BLaER1 treated with 17β-estradiol and CSF1 and Interleukin-3, amounts not matched to agents 10 nM and 100 nM (cell line): ENCODE measurements around the gene TMEM9.
"Not testable (repeated sequence)": the region's sequence is repeated elsewhere in the genome, so short reads cannot be mapped to it uniquely, and the experiment has no call there.

ENCODE experiments used
- H3K27ac ChIP-seq, 11 experiments: shearing (Covaris generic); formaldehyde crosslinking; 2 replicates each; pipeline ENCODE4 v1.8.1; 2022
- H3K27me3 ChIP-seq, 11 experiments: shearing (Covaris generic); formaldehyde crosslinking; 2 replicates each; pipeline ENCODE4 v1.8.1; 2022
- H3K36me3 ChIP-seq, 11 experiments: shearing (Covaris generic); formaldehyde crosslinking; 2 replicates each; pipeline ENCODE4 v1.8.1; 2022
- H3K4me1 ChIP-seq, 10 experiments: shearing (Covaris generic); formaldehyde crosslinking; 2 replicates each; pipeline ENCODE4 v1.8.1; 2022
- H3K4me2 ChIP-seq, 11 experiments: shearing (Covaris generic); formaldehyde crosslinking; 2 replicates each; pipeline ENCODE4 v1.8.1; 2022
- H3K4me3 ChIP-seq, 10 experiments: shearing (Covaris generic); formaldehyde crosslinking; 2 replicates each; pipeline ENCODE4 v1.8.1; 2022
- H3K9ac ChIP-seq, 11 experiments: shearing (Covaris generic); formaldehyde crosslinking; 2 replicates each; pipeline ENCODE4 v1.8.1; 2022
- H3K9me3 ChIP-seq, 11 experiments: shearing (Covaris generic); formaldehyde crosslinking; replicated peaks in 1 of 11; 2 replicates each; pipeline ENCODE4 v1.8.1; 2022
- H4K20me1 ChIP-seq, 11 experiments: shearing (Covaris generic); formaldehyde crosslinking; 2 replicates each; pipeline ENCODE4 v1.8.1; 2022
- Cebpa-rat ChIP-seq, 11 experiments: shearing (Covaris generic); IDR thresholded peaks; 2 replicates each; pipeline ENCODE4 v1.8.1; 2022

TMEM9 gene

DNA sequence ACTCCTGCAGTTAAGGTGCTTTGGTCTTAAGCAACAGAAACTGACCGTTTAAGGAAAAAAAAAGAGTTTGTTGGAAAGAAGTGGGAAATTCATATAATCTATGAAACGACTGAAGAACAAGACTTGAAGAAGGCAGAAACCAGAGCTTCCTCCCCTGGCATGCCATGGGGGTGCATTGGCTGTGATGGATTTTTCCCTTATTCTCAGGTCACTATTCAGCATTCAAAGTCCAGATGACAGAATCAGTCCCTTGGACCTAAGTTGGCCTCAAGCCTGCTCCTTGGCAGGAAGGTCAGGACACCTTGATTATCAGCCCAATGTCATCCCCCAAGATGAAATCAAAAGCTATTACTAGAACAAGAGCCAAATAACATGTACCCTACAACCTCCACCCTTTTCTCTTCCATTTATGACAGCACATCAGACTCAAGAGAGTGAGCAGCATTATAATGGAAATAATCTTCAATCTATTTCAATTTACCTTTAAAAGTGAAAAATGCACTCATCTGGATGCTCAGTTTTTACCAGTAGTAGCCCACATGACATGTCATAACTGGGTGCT is 15.8 kb upstream of the TMEM9 start:
- no peaks in the 10 kb centered on the region for H3K36me3 ChIP-seq
- no peaks in the 10 kb centered on the region for H4K20me1 ChIP-seq
- H3K4me3 ChIP-seq = no peak overlapping the region
- TF ChIP-seq Cebpa-rat (IDR thresholded peaks at IDR 0.05) = no peak
- peaks cover 32 to 45% (median 41%) of the 10 kb centered on the region in 11 experiments for H3K27me3 ChIP-seq
- H3K4me2 ChIP-seq = peak overlapping the region in 3 of 11 experiments; percentile 78 to 93 (median 88); a peak in 4 of 22 replicates
- H3K9me3 ChIP-seq = peaks cover 0 to 13% (median 6%) of the 10 kb centered on the region in 11 experiments; a peak in 10 of 22 replicates
- peaks cover 0 to 11% (median 8%) of the 10 kb centered on the region in 10 experiments; a peak in 8 of 20 replicates for H3K4me1 ChIP-seq
- no peak overlapping the region for H3K9ac ChIP-seq
- H3K27ac ChIP-seq = no peak overlapping the region

DNA sequence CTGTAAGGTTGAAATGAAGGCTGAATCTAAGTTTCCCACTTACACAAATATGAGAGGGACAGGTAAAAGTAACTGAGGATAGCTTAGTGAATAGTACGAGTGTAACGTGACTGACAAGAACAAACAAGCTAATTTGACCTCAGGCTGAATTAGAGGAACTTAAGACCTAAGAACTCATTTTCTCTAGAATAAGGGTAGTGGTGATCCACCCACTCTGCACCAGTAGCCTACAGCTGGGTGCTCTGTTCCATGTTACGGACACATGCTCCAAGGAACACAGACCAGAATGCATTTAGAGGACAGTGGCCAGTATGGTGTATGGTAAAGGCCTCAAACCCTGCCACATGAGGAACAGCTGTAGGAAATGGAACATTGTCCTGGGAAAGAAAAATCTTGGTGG is 14.9 kb upstream of the TMEM9 start:
- Histone ChIP-seq H3K27me3 (peaks cover 32 to 45% (median 41%) of the 10 kb centered on the region in 11 experiments), H3K9me3 (peaks cover 0 to 13% (median 6%) of the 10 kb centered on the region in 11 experiments; a peak in 10 of 22 replicates), H3K4me1 (peaks cover 0 to 11% (median 8%) of the 10 kb centered on the region in 10 experiments; a peak in 8 of 20 replicates), H3K4me2 (no peak overlapping the region), H3K27ac (no peak overlapping the region), H3K9ac (no peak overlapping the region), H4K20me1 (no peaks in the 10 kb centered on the region), H3K4me3 (no peak overlapping the region), H3K36me3 (no peaks in the 10 kb centered on the region)
- no peak for TF ChIP-seq Cebpa-rat (IDR thresholded peaks at IDR 0.05)

DNA sequence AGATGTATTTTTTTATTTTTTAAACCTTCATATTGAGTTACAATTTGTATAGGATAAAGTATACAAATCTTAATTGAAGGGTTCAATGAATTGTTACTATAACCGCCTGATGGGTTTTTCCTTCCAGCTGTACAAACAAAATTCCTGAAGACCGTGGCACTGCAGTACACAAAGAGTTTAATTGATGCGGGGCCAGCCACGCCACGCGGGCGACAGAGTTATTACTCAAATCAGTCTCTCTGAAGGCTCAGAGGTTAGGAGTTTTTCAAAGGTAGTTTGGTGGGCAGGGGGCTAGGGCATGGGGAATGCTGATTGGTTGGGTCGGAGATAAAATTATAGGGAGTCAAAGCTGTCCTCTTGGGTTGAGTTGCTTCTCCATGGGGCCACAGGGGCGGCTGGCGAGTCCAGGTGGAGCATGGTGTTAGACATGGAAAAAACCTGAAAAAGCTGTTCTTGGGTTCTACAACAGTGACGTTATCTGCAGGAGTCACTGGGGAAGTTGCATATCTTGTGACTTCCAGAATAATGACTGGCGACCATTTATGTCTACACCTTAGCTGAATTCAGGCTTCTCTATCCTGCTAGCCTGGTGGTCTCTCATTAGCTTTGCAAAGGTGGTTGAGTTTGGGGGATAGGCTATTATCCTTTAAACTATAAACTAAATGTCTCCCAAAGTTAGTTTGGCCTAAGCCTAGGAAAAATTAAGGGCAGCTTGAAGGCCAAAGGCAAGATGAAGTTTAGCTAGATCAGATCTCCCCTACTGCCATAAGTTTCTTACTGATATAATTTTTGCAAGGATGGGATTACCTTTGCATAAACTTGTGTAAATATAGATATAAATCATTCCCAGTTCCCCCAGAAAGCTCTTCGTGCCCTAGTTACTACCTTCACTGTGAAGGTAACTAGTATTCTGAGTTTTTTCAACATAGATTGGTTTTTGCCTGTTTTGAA is 13.0 kb upstream of the TMEM9 start:
- no peak for TF ChIP-seq Cebpa-rat (IDR thresholded peaks at IDR 0.05)
- H3K9me3 ChIP-seq = peaks cover 0 to 1% (median 0%) of the 10 kb centered on the region in 11 experiments; a peak in 1 of 22 replicates
- no peak overlapping the region for H3K9ac ChIP-seq
- H3K4me2 ChIP-seq = no peak overlapping the region
- no peaks in the 10 kb centered on the region for H3K36me3 ChIP-seq
- no peak overlapping the region for H3K4me3 ChIP-seq
- H3K4me1 ChIP-seq = peaks cover 0 to 11% (median 8%) of the 10 kb centered on the region in 10 experiments; a peak in 8 of 20 replicates
- H3K27ac ChIP-seq = no peak overlapping the region
- H3K27me3 ChIP-seq = peaks cover 27 to 37% (median 34%) of the 10 kb centered on the region in 11 experiments
- H4K20me1 ChIP-seq = no peaks in the 10 kb centered on the region

DNA sequence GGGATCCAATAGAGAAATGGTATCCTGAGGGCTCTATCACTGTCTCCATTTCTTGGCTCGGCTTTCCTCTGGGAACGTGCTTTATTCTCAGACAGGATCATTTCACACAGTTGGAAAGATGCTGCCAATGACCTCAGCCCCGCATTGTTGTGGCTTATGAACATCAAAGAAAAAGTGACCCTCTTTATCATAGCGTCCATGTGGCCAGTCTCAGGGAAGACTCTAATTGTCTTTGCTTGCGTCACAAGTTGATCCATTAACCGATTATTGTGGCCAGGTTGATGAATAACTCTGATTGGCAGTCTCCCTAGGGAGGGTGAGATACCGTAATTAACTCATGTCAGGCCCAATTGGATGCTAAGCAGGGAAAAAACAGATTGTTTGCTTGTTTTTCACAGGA is 10.4 kb upstream of the TMEM9 start:
- Histone ChIP-seq H3K4me2 (no peak overlapping the region), H3K27me3 (peaks cover 0 to 10% (median 8%) of the 10 kb centered on the region in 11 experiments; a peak in 20 of 22 replicates), H3K9ac (no peak overlapping the region), H3K27ac (no peak overlapping the region), H3K4me3 (no peak overlapping the region), H3K4me1 (no peaks in the 10 kb centered on the region), H3K9me3 (no peaks in the 10 kb centered on the region), H3K36me3 (no peaks in the 10 kb centered on the region), H4K20me1 (no peaks in the 10 kb centered on the region)
- TF ChIP-seq Cebpa-rat (IDR thresholded peaks at IDR 0.05) = no peak

DNA sequence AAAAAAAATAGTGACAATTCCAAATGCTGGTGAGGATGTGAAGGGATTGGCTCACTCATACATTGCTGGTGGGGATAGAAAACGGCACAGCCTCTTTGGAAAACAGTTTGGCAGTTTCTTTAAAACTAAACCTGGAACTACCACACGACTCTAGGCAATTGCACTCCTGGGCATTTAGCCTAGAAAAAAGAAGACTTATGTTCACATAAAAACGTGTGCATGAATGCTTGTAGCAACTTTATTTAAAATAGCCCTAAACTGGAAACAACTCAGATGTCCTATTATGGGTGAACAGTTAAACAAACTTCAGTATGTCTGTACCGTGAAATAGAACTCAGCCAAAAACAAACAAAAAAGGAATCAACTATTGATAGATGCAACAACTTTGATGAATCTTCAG is 9.4 kb upstream of the TMEM9 start:
- no peak for TF ChIP-seq Cebpa-rat (IDR thresholded peaks at IDR 0.05)
- H3K27ac ChIP-seq = no peak overlapping the region
- no peaks in the 10 kb centered on the region for H3K36me3 ChIP-seq
- H3K4me1 ChIP-seq = no peaks in the 10 kb centered on the region
- H3K9ac ChIP-seq = no peak overlapping the region
- H3K4me3 ChIP-seq = no peak overlapping the region
- no peaks in the 10 kb centered on the region for H4K20me1 ChIP-seq
- H3K27me3 ChIP-seq = peaks cover 0 to under 1% (median 0%) of the 10 kb centered on the region in 11 experiments; a peak in 1 of 22 replicates
- no peak overlapping the region for H3K4me2 ChIP-seq
- no peaks in the 10 kb centered on the region for H3K9me3 ChIP-seq

DNA sequence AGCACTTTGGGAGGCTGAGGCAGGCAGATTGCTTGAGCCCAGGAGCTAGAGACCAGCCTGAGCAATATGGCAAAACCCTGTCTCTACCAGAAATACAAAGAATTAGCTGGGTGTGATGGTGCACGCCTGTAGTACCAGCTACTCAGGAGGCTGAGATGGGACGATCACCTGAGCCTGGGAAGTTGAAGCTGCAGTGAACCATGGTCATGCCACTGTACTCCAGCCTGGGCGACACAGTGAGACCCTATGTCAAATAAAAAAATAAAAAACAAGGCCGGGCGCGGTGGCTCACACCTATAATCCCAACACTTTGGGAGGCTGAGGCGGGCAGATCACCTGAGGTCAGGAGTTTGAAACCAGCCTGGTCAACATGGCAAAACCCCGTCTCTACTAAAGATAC is 8.8 kb upstream of the TMEM9 start:
- not testable (repeated sequence) for H3K27ac ChIP-seq, H3K36me3 ChIP-seq, H3K9ac ChIP-seq, H3K4me2 ChIP-seq, H3K4me1 ChIP-seq, H3K4me3 ChIP-seq, H3K9me3 ChIP-seq, H4K20me1 ChIP-seq, H3K27me3 ChIP-seq

DNA sequence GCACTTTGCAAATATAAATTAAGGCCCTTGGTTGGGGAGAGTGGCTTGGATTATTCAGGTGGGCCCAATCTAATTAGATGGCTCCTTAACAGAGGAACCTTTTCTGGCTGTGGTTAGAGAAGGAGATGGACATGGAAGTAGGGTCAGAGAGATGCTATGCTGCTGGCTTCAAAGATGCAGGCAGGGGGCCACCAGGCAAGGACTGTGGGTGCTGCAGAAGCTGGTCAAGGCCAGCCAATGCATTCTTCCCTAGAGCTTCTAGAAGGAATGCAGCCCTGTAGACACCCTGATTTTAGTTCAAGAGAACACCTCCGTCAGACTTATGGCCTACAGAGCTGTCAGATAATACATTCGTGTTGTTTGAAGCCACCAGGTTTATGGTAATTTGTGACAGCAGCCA is 3.7 kb upstream of the TMEM9 start:
- Histone ChIP-seq H3K4me1 (peaks cover 13 to 16% (median 15%) of the 10 kb centered on the region in 10 experiments), H3K27me3 (no peaks in the 10 kb centered on the region), H4K20me1 (no peaks in the 10 kb centered on the region), H3K9me3 (peaks cover 0 to 16% (median 9%) of the 10 kb centered on the region in 11 experiments; a peak in 10 of 22 replicates), H3K9ac (no peak overlapping the region), H3K27ac (no peak overlapping the region), H3K36me3 (no peaks in the 10 kb centered on the region; a peak in 1 of 22 replicates), H3K4me2 (no peak overlapping the region), H3K4me3 (no peak overlapping the region)
- TF ChIP-seq Cebpa-rat (IDR thresholded peaks at IDR 0.05) = no peak

DNA sequence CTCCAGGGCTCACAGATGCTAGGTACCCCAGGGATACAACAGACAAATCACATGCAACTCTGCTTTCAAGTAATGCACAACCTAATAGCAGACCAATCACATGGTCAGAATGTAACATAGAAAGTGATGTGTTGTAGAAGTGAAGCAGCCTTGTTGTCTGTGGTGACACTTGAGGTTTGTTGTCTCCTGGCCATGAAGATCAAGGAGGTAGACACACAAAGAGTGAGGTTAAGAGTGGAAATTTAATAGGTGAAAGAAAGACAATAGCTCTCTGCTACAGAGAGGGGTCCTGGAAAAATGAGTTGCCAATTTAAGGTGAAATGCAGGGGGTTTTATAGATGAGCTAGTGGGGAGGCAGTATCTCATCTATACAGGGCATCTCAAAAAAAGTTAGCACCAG is 2.5 kb upstream of the TMEM9 start:
- H3K4me3 ChIP-seq = no peak overlapping the region
- peaks cover 15 to 25% (median 21%) of the 10 kb centered on the region in 10 experiments for H3K4me1 ChIP-seq
- H3K9me3 ChIP-seq = peaks cover 0 to 16% (median 9%) of the 10 kb centered on the region in 11 experiments; a peak in 10 of 22 replicates
- no peaks in the 10 kb centered on the region for H3K27me3 ChIP-seq
- peaks cover 3 to 6% (median 4%) of the 10 kb centered on the region in 11 experiments; a peak in 16 of 22 replicates for H3K36me3 ChIP-seq
- H3K27ac ChIP-seq = no peak overlapping the region
- H3K9ac ChIP-seq = no peak overlapping the region
- H3K4me2 ChIP-seq = no peak overlapping the region
- no peaks in the 10 kb centered on the region; a peak in 1 of 22 replicates for H4K20me1 ChIP-seq
- no peak for TF ChIP-seq Cebpa-rat (IDR thresholded peaks at IDR 0.05)

DNA sequence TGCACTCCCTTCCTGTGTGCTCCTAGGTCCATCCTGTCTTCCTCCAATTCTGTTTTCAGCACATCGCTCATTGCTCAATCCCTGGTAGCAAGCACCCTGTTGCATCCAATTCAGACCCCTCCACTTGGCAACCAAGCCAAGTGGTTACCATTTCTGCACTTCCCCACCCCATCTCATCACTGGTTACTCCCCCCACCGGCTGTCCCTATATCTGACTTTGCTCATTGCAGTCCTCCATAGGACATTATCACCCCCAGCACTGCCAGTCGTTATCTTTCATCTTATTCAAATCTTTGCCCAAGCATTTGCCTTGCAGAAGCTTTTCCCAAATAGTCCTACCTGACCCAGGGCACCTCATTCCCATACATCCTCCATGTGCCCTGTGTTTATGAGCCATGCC is 2.1 kb upstream of the TMEM9 start:
- H3K9ac ChIP-seq = no peak overlapping the region
- peaks cover 7 to 11% (median 9%) of the 10 kb centered on the region in 11 experiments; a peak in 21 of 22 replicates for H3K36me3 ChIP-seq
- H3K9me3 ChIP-seq = peaks cover 0 to 16% (median 9%) of the 10 kb centered on the region in 11 experiments; a peak in 10 of 22 replicates
- no peaks in the 10 kb centered on the region for H3K27me3 ChIP-seq
- H3K4me1 ChIP-seq = peaks cover 15 to 25% (median 21%) of the 10 kb centered on the region in 10 experiments
- H4K20me1 ChIP-seq = no peaks in the 10 kb centered on the region; a peak in 1 of 22 replicates
- TF ChIP-seq Cebpa-rat (IDR thresholded peaks at IDR 0.05) = no peak
- no peak overlapping the region for H3K4me3 ChIP-seq
- H3K27ac ChIP-seq = no peak overlapping the region
- H3K4me2 ChIP-seq = no peak overlapping the region
